CD4-positive, alpha-beta memory T cell (primary cell): ENCODE measurements around the gene THRSP. TPM values are rescaled to one million over a fixed set of nuclear protein-coding genes. Genes with fewer than 3 reads are reported as not detected.
A peak's percentile ranks its signal among the peaks of the same experiment; 100 is the strongest.

Source experiments
- CTCF ChIA-PET: fragments of 350-600 bp; sonication (Branson Sonifier 250); formaldehyde crosslinking; loops from one replicate; lab custom pipeline; 2021; ENCODE audit warnings: inconsistent platforms; ENCODE audit not compliant: partially characterized antibody; lab: Charles Lee
- POLR2A ChIA-PET: fragments of 350-600 bp; sonication (Branson Sonifier 250); formaldehyde crosslinking; loops from one replicate; lab custom pipeline; 2021; ENCODE audit not compliant: partially characterized antibody; lab: Charles Lee
- DNase-seq, 5 donors: peaks; one replicate each; pipeline versions ENCODE4 v3.0.0 to v3.0.0-alpha.2; 2020 to 2022; ENCODE audit warnings: mixed read lengths in 1 of 5
- H3K27ac ChIP-seq: one replicate; pipeline ENCODE4 v1.7.0; 2013; ENCODE audit warnings: low read depth, low read length
- H3K27me3 ChIP-seq: 2 replicates; pipeline ENCODE4 v1.7.0; 2013; ENCODE audit warnings: mild to moderate bottlenecking, low read length, moderate library complexity; ENCODE audit not compliant: insufficient read depth
- H3K36me3 ChIP-seq: 2 replicates; pipeline ENCODE4 v1.7.0; 2013; ENCODE audit warnings: mild to moderate bottlenecking, low read length, moderate library complexity; ENCODE audit not compliant: insufficient read depth
- H3K4me1 ChIP-seq: 2 replicates; pipeline ENCODE4 v1.7.0; 2013; ENCODE audit warnings: mild to moderate bottlenecking, low read length, moderate library complexity; ENCODE audit not compliant: insufficient read depth
- H3K4me3 ChIP-seq, 2 donors: one replicate each; pipeline ENCODE4 v1.7.0; 2013; ENCODE audit warnings: low read length in 2 of 2, mild to moderate bottlenecking in 1 of 2
- H3K9me3 ChIP-seq, 2 donors: one replicate each; pipeline ENCODE4 v1.7.0; 2013; ENCODE audit warnings: low read length in 2 of 2, control low read depth in 1 of 2; ENCODE audit not compliant: control insufficient read depth in 1 of 2
- H3K27ac Mint-ChIP-seq, 7 donors: one replicate each; pipeline ENCODE4 v1.8.0; 2020 to 2021; ENCODE audit warnings: mixed read lengths in 7 of 7, mild to moderate bottlenecking in 6 of 7, inconsistent platforms in 3 of 7, moderate library complexity in 3 of 7
- H3K27me3 Mint-ChIP-seq, 2 donors: one replicate each; pipeline ENCODE4 v1.8.0; 2020 to 2021; ENCODE audit warnings: mixed read lengths in 2 of 2
- H3K36me3 Mint-ChIP-seq, 2 donors: one replicate each; pipeline ENCODE4 v1.8.0; 2020 to 2021; ENCODE audit warnings: mixed read lengths in 2 of 2, inconsistent platforms in 1 of 2, mild to moderate bottlenecking in 1 of 2
- H3K4me1 Mint-ChIP-seq, 4 donors: one replicate each; pipeline ENCODE4 v1.8.0; 2020 to 2021; ENCODE audit warnings: mixed read lengths in 4 of 4, mild to moderate bottlenecking in 1 of 4
- H3K4me3 Mint-ChIP-seq, 8 donors: one replicate each; pipeline ENCODE4 v1.8.0; 2020 to 2021; ENCODE audit warnings: mixed read lengths in 8 of 8, mild to moderate bottlenecking in 7 of 8, moderate library complexity in 6 of 8, inconsistent platforms in 3 of 8
- H3K9me3 Mint-ChIP-seq, 8 donors: one replicate each; pipeline ENCODE4 v1.8.0; 2020 to 2021; ENCODE audit warnings: mixed read lengths in 8 of 8, mild to moderate bottlenecking in 5 of 8, inconsistent platforms in 3 of 8, moderate library complexity in 1 of 8
- intact Hi-C: fragments of 100-400 bp; cut with micrococcal nuclease; formaldehyde crosslinking; loops from one replicate; pipeline ENCODE4 v1.15.1; 2023
- polyA plus RNA-seq, 2 donors: library from polyadenylated mRNA; unstranded; fragments of 300-500 nt; fragmentation: Illumina TruSeq; gene quantifications; one replicate each; pipeline ENCODE4 v1.2.3, GENCODE V29; 2021
- total RNA-seq, 2 experiments: library from RNA; stranded (reverse); gene quantifications; one replicate each; pipeline ENCODE4 v1.2.3, GENCODE V29; 2021

Gene THRSP
- total and polyA plus RNA-seq, 4 experiments from 2014 or later = 0.16 TPM; not detected in 3

- no peak overlapping the region for H3K27ac Mint-ChIP-seq
- H3K4me1 ChIP-seq = no peaks in the 10 kb centered on the region
- H3K27me3 Mint-ChIP-seq = no peaks in the 10 kb centered on the region
- POLR2A ChIA-PET = no interaction called here
- no peak overlapping the region for H3K4me3 ChIP-seq
- intact Hi-C loops = no loop called here
- CTCF ChIA-PET = no interaction called here
- H3K4me1 Mint-ChIP-seq = peaks cover 0 to 5% (median 3%) of the 10 kb centered on the region in 4 donors
- DNase-seq = no peak
- no peak overlapping the region for H3K4me3 Mint-ChIP-seq
- H3K36me3 ChIP-seq = peaks cover 2% of the 10 kb centered on the region
- no peaks in the 10 kb centered on the region for H3K27me3 ChIP-seq
- H3K36me3 Mint-ChIP-seq = peaks cover 11 to 21% of the 10 kb centered on the region in 2 donors
- H3K9me3 ChIP-seq = no peaks in the 10 kb centered on the region
- no peak overlapping the region for H3K27ac ChIP-seq
- H3K9me3 Mint-ChIP-seq = no peaks in the 10 kb centered on the region
Observed at GRCh38 chr11:78094250-78094649, 30.6 kb downstream of the THRSP start.

DNA sequence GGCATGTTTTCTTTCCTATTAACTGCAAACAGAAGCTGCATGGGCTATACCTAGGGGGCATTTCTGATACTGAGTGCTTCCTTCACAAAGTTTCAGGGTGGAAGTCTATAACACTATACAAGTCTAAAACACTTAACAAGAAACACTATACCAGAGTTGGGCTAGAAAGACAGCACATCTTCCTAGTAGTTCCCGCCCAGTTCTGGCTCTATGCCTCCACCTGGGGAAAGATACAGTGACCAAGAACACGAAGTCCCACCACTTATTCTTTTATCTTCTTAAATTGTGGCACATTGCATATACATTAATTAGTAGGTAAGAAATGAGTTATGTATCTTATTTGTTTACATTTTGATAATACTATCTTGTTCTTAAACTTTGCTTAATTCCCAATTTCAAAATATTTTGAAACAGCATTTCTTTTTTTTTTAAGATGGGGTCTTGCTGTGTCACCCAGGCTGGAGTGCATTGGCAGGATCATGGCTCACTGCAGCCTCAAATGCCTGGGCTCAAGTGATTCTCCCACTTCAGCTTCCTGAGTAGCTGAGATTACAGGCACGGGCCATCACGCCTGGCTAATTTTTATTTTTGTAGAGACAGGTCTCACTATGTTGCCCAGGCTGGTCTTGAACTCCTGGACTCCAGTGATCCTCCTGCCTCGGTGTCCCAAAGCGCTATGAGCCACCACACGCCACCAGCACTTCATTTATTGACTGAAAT, 34.2 kb downstream of the THRSP start:
- no peaks in the 10 kb centered on the region for H3K27me3 ChIP-seq
- H3K4me1 Mint-ChIP-seq = peaks cover 0 to 5% (median 3%) of the 10 kb centered on the region in 4 donors
- peaks cover 17% of the 10 kb centered on the region for H3K36me3 ChIP-seq
- peaks cover 35 to 40% of the 10 kb centered on the region in 2 donors for H3K36me3 Mint-ChIP-seq
- peaks cover 0 to 2% (median 0%) of the 10 kb centered on the region in 8 donors for H3K9me3 Mint-ChIP-seq
- no peak overlapping the region for H3K4me3 ChIP-seq
- H3K9me3 ChIP-seq = no peaks in the 10 kb centered on the region
- H3K27ac ChIP-seq = no peak overlapping the region
- no peak overlapping the region for H3K4me3 Mint-ChIP-seq
- ChIA-PET POLR2A (no interaction called here), CTCF (no interaction called here)
- no peaks in the 10 kb centered on the region for H3K27me3 Mint-ChIP-seq
- H3K4me1 ChIP-seq = no peaks in the 10 kb centered on the region
- intact Hi-C loops = no loop called here
- H3K27ac Mint-ChIP-seq = no peak overlapping the region
- no peak for DNase-seq

DNA sequence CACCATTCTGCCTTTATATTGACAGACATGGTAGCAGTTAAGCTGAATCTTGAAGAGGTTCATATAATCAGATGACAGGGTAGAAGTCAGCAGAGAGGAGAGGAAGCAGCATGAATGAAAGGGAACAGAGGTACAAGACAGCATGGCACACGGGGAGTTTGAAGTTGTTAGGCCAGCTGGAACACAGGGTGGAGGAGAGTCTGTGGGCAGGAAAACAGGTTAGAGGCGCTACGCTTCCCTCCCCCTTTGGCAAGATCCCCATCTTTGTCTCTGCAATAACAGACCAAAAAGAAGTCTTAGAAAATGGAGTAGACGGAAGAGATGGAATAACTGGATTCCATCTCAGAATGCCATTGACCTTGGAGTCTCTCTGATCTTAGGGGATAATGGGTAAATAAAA, 36.0 kb downstream of the THRSP start:
- DNase-seq = no peak

GRCh38 chr11:78100261-78100660, 36.6 kb downstream of the THRSP start:
- H3K9me3 Mint-ChIP-seq = peaks cover 0 to 2% (median 0%) of the 10 kb centered on the region in 8 donors

More for the DNA sequence above, 36.0 kb downstream of the THRSP start:
- H3K4me3 Mint-ChIP-seq = no peak overlapping the region
- no peaks in the 10 kb centered on the region for H3K27me3 ChIP-seq
- H3K4me1 Mint-ChIP-seq = peaks cover 0 to 3% (median 1%) of the 10 kb centered on the region in 4 donors
- no peak overlapping the region for H3K27ac ChIP-seq
- H3K27ac Mint-ChIP-seq = peak overlapping the region in 2 of 7 donors; percentile 17 to 84
- peaks cover 0 to 2% (median 0%) of the 10 kb centered on the region in 8 donors for H3K9me3 Mint-ChIP-seq
- H3K9me3 ChIP-seq = no peaks in the 10 kb centered on the region
- H3K36me3 ChIP-seq = peaks cover 17% of the 10 kb centered on the region
- H3K36me3 Mint-ChIP-seq = peaks cover 38 to 42% of the 10 kb centered on the region in 2 donors
- CTCF ChIA-PET = no interaction called here
- no peaks in the 10 kb centered on the region for H3K27me3 Mint-ChIP-seq
- intact Hi-C loops = no loop called here
- POLR2A ChIA-PET = no interaction called here
- no peak overlapping the region for H3K4me3 ChIP-seq
- no peaks in the 10 kb centered on the region for H3K4me1 ChIP-seq

GRCh38 chr11:78100676-78101472, 37.2 kb downstream of the THRSP start:
- no peak overlapping the region for H3K27ac ChIP-seq
- H3K36me3 ChIP-seq = peaks cover 17% of the 10 kb centered on the region
- H3K27me3 ChIP-seq = no peaks in the 10 kb centered on the region
- no peak for DNase-seq
- no peaks in the 10 kb centered on the region for H3K9me3 ChIP-seq
- ChIA-PET CTCF (no interaction called here), POLR2A (no interaction called here)
- intact Hi-C loops = no loop called here
- H3K27ac Mint-ChIP-seq = no peak overlapping the region
- H3K27me3 Mint-ChIP-seq = no peaks in the 10 kb centered on the region
- H3K4me3 ChIP-seq = no peak overlapping the region
- H3K36me3 Mint-ChIP-seq = peaks cover 35% of the 10 kb centered on the region in 2 donors
- H3K9me3 Mint-ChIP-seq = peaks cover 0 to 2% (median 0%) of the 10 kb centered on the region in 8 donors
- no peak overlapping the region for H3K4me3 Mint-ChIP-seq
- no peaks in the 10 kb centered on the region for H3K4me1 ChIP-seq
- H3K4me1 Mint-ChIP-seq = no peaks in the 10 kb centered on the region

More at GRCh38 chr11:78100261-78100660, 36.6 kb downstream of the THRSP start:
- Mint-ChIP-seq H3K4me3 (no peak overlapping the region), H3K27me3 (no peaks in the 10 kb centered on the region), H3K27ac (no peak overlapping the region), H3K36me3 (peaks cover 35 to 40% of the 10 kb centered on the region in 2 donors), H3K4me1 (no peaks in the 10 kb centered on the region)
- CTCF ChIA-PET = no interaction called here
- Histone ChIP-seq H3K27ac (no peak overlapping the region), H3K9me3 (no peaks in the 10 kb centered on the region), H3K36me3 (peaks cover 17% of the 10 kb centered on the region), H3K4me1 (no peaks in the 10 kb centered on the region), H3K4me3 (no peak overlapping the region), H3K27me3 (no peaks in the 10 kb centered on the region)
- intact Hi-C loops = no loop called here
- no peak for DNase-seq
- POLR2A ChIA-PET = no interaction called here

- no peak for DNase-seq
- intact Hi-C loops = no loop called here
- Mint-ChIP-seq H3K27me3 (no peaks in the 10 kb centered on the region), H3K4me1 (no peaks in the 10 kb centered on the region), H3K36me3 (peaks cover 41 to 50% of the 10 kb centered on the region in 2 donors), H3K27ac (peak overlapping the region in 2 of 7 donors; percentile 23 to 27), H3K4me3 (no peak overlapping the region), H3K9me3 (no peaks in the 10 kb centered on the region)
- ChIA-PET POLR2A (interaction anchor here (1.0 kb wide), 1 partner anchor 30 kb away, joined by 4 read pairs; the partner anchor contains the start of gene NDUFC2), CTCF (interaction anchor here (0.6 kb wide), 1 partner anchor 18 kb away, joined by 3 read pairs; no protein-coding TSS in a partner anchor)
- Histone ChIP-seq H3K4me1 (no peaks in the 10 kb centered on the region), H3K36me3 (peaks cover 10% of the 10 kb centered on the region), H3K4me3 (no peak overlapping the region), H3K27ac (no peak overlapping the region), H3K9me3 (no peaks in the 10 kb centered on the region), H3K27me3 (no peaks in the 10 kb centered on the region)
Observed at GRCh38 chr11:78109081-78110015, 45.7 kb downstream of the THRSP start.
